ENCODE measurements around the gene PIK3C2G. TPM values are rescaled to one million over a fixed set of nuclear protein-coding genes. Genes with fewer than 3 reads are reported as not detected.

The PIK3C2G gene
- polyA plus RNA-seq, 3 donors: not detected

GRCh38 chr12:18468246-18469075, 207.1 kb downstream of the PIK3C2G start:
- peaks cover 0 to 1% (median 0%) of the 10 kb centered on the region in 3 donors for H3K27me3 Mint-ChIP-seq (ENCODE audit: low read depth in 3 of 3)
- DNase-seq: no peak
- TF ChIP-seq, protein P1, sequence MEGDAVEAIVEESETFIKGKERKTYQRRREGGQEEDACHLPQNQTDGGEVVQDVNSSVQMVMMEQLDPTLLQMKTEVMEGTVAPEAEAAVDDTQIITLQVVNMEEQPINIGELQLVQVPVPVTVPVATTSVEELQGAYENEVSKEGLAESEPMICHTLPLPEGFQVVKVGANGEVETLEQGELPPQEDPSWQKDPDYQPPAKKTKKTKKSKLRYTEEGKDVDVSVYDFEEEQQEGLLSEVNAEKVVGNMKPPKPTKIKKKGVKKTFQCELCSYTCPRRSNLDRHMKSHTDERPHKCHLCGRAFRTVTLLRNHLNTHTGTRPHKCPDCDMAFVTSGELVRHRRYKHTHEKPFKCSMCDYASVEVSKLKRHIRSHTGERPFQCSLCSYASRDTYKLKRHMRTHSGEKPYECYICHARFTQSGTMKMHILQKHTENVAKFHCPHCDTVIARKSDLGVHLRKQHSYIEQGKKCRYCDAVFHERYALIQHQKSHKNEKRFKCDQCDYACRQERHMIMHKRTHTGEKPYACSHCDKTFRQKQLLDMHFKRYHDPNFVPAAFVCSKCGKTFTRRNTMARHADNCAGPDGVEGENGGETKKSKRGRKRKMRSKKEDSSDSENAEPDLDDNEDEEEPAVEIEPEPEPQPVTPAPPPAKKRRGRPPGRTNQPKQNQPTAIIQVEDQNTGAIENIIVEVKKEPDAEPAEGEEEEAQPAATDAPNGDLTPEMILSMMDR (IDR thresholded peaks at IDR 0.05): no peak
- H3K27ac ChIP-seq (ENCODE audit: low read depth in 1 of 2, low read length in 2 of 2): no peak overlapping the region
- no peak overlapping the region for H3K4me2 ChIP-seq (replicated peaks; ENCODE audit: extremely low read depth, low read length, poor library complexity, severe bottlenecking)
- WGBS (ENCODE audit: insufficient coverage): no CpG with 5 or more reads among the region's 1 CpG
- intact Hi-C loops (cut with micrococcal nuclease): no loop called here
- H3K9me3 Mint-ChIP-seq: peaks cover 0 to 4% (median 0%) of the 10 kb centered on the region in 7 donors
- H3K9ac ChIP-seq (ENCODE audit: insufficient read depth, low read length, poor library complexity, severe bottlenecking): no peak overlapping the region
- H3K4me1 Mint-ChIP-seq: no peaks in the 10 kb centered on the region
- H3K27me3 ChIP-seq (ENCODE audit: control insufficient read depth in 2 of 2, insufficient read depth in 2 of 2, low read length in 2 of 2): no peaks in the 10 kb centered on the region
- no peaks in the 10 kb centered on the region for H3K79me2 ChIP-seq (ENCODE audit: insufficient read depth, low read length)
- no peaks in the 10 kb centered on the region for H3K9me3 ChIP-seq (replicated peaks in 1 of 2; ENCODE audit: control insufficient read depth in 1 of 2, insufficient read depth in 1 of 2, low read length in 2 of 2)
- H3K36me3 Mint-ChIP-seq: no peaks in the 10 kb centered on the region
- no peak overlapping the region for H2AFZ ChIP-seq (ENCODE audit: insufficient read depth, low read depth, low read length, poor library complexity, severe bottlenecking)
- no peaks in the 10 kb centered on the region for H4K20me1 ChIP-seq (ENCODE audit: insufficient read depth, low read length)
- no peaks in the 10 kb centered on the region for H3K36me3 ChIP-seq (replicated peaks in 1 of 2; ENCODE audit: control insufficient read depth in 1 of 2, insufficient read depth in 2 of 2, low read length in 2 of 2)
- no peaks in the 10 kb centered on the region for H3K4me1 ChIP-seq (ENCODE audit: control insufficient read depth in 1 of 2, insufficient read depth in 2 of 2, low read length in 2 of 2)
- no peak overlapping the region for H3K4me3 Mint-ChIP-seq
- no peak overlapping the region for H3K4me3 ChIP-seq (replicated peaks in 1 of 3; ENCODE audit: low read depth in 2 of 3, low read length in 3 of 3)
- no peak overlapping the region for H3K27ac Mint-ChIP-seq

DNA sequence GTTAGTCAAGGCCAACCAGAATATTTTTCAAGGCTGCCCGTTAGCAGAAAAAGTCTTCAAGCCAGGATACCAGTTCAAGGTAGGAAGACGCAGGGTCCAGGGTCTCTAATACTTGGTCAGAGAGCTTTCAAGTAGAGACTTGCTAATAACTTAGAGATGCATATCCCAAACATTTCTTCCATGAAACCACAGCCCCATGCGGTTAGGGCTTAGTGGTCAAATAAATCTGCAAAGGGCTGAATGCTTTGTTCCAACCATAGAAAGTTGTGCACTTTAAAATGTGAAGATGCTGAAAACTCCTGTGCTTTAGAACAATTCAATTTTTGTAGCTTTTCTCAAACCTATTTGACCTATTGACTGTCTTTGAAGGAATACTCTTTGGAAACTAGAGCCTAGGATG, 208.9 kb downstream of the PIK3C2G start:
- no peaks in the 10 kb centered on the region for H4K20me1 ChIP-seq (ENCODE audit: insufficient read depth, low read length)
- Mint-ChIP-seq H3K27ac (no peak overlapping the region), H3K9me3 (peaks cover 0 to 4% (median 0%) of the 10 kb centered on the region in 7 donors), H3K4me1 (no peaks in the 10 kb centered on the region), H3K36me3 (no peaks in the 10 kb centered on the region), H3K4me3 (no peak overlapping the region), H3K27me3 (ENCODE audit: low read depth in 3 of 3) (no peaks in the 10 kb centered on the region)
- H3K27ac ChIP-seq (ENCODE audit: low read depth in 1 of 2, low read length in 2 of 2): no peak overlapping the region
- WGBS (ENCODE audit: insufficient coverage): 94% methylated on average over 2 of the region's 3 CpGs
- intact Hi-C loops (cut with micrococcal nuclease): no loop called here
- H3K4me2 ChIP-seq (replicated peaks; ENCODE audit: extremely low read depth, low read length, poor library complexity, severe bottlenecking): no peak overlapping the region
- TF ChIP-seq, protein P1 (IDR thresholded peaks at IDR 0.05): no peak
- no peak for DNase-seq
- no peaks in the 10 kb centered on the region for H3K4me1 ChIP-seq (ENCODE audit: control insufficient read depth in 1 of 2, insufficient read depth in 2 of 2, low read length in 2 of 2)
- H3K27me3 ChIP-seq (ENCODE audit: control insufficient read depth in 2 of 2, insufficient read depth in 2 of 2, low read length in 2 of 2): no peaks in the 10 kb centered on the region
- H3K79me2 ChIP-seq (ENCODE audit: insufficient read depth, low read length): no peaks in the 10 kb centered on the region
- no peak overlapping the region for H3K4me3 ChIP-seq (replicated peaks in 1 of 3; ENCODE audit: low read depth in 2 of 3, low read length in 3 of 3)
- no peaks in the 10 kb centered on the region for H3K9me3 ChIP-seq (replicated peaks in 1 of 2; ENCODE audit: control insufficient read depth in 1 of 2, insufficient read depth in 1 of 2, low read length in 2 of 2)
- H3K9ac ChIP-seq (ENCODE audit: insufficient read depth, low read length, poor library complexity, severe bottlenecking): no peak overlapping the region
- no peaks in the 10 kb centered on the region for H3K36me3 ChIP-seq (replicated peaks in 1 of 2; ENCODE audit: control insufficient read depth in 1 of 2, insufficient read depth in 2 of 2, low read length in 2 of 2)
- H2AFZ ChIP-seq (ENCODE audit: insufficient read depth, low read depth, low read length, poor library complexity, severe bottlenecking): no peak overlapping the region

Data from CD14-positive monocyte (primary cell).